Subcutaneous abdominal adipose tissue (tissue), 5 donors: Measurements from ENCODE around the gene VWA3B.
"Not testable (repeated sequence)": the region's sequence is repeated elsewhere in the genome, so short reads cannot be mapped to it uniquely, and the experiment has no call there.

Experiments
- H3K27ac ChIP-seq: one replicate; pipeline ENCODE4 v1.7.0; 2013; ENCODE audit warnings: low read depth, mild to moderate bottlenecking, inconsistent platforms, low read length, moderate library complexity
- H3K27me3 ChIP-seq, 5 donors: one replicate each; pipeline ENCODE4 v1.7.0; 2013; ENCODE audit warnings: low read length in 5 of 5, inconsistent platforms in 1 of 5; ENCODE audit not compliant: control insufficient read depth in 5 of 5, insufficient read depth in 4 of 5
- H3K36me3 ChIP-seq, 5 donors: one replicate each; pipeline ENCODE4 v1.7.0; 2013; ENCODE audit warnings: low read length in 5 of 5; ENCODE audit not compliant: control insufficient read depth in 5 of 5, insufficient read depth in 5 of 5
- H3K4me1 ChIP-seq, 5 donors: one replicate each; pipeline ENCODE4 v1.7.0; 2013; ENCODE audit warnings: low read length in 5 of 5, mild to moderate bottlenecking in 3 of 5, moderate library complexity in 1 of 5; ENCODE audit not compliant: control insufficient read depth in 5 of 5, insufficient read depth in 5 of 5
- H3K4me3 ChIP-seq, 5 donors: one replicate each; pipeline ENCODE4 v1.7.0; 2013; ENCODE audit warnings: low read length in 5 of 5, low read depth in 1 of 5
- H3K9ac ChIP-seq, 5 donors: one replicate each; pipeline ENCODE4 v1.7.0; 2013; ENCODE audit warnings: low read length in 5 of 5, mild to moderate bottlenecking in 4 of 5, moderate library complexity in 3 of 5
- H3K9me3 ChIP-seq, 5 donors: one replicate each; pipeline ENCODE4 v1.7.0; 2013; ENCODE audit warnings: low read length in 5 of 5; ENCODE audit not compliant: control insufficient read depth in 5 of 5
- donor health status: healthy.
- donor health status: healthy.
- donor health status: healthy.
- donor health status: healthy.
- donor health status: healthy.

The VWA3B gene

GRCh38 chr2:98297817-98298682 lies 211.1 kb downstream of the VWA3B start:
- H3K27me3 ChIP-seq = no peaks in the 10 kb centered on the region
- no peak overlapping the region for H3K9ac ChIP-seq
- no peak overlapping the region for H3K27ac ChIP-seq
- H3K4me1 ChIP-seq = peaks cover 0 to 24% (median 11%) of the 10 kb centered on the region in 5 donors
- H3K4me3 ChIP-seq = no peak overlapping the region
- no peaks in the 10 kb centered on the region for H3K9me3 ChIP-seq
- no peaks in the 10 kb centered on the region for H3K36me3 ChIP-seq

GRCh38 chr2:98298683-98299164 lies 211.8 kb downstream of the VWA3B start:
- Histone ChIP-seq H3K27ac (no peak overlapping the region), H3K9me3 (no peaks in the 10 kb centered on the region), H3K9ac (no peak overlapping the region), H3K36me3 (no peaks in the 10 kb centered on the region), H3K27me3 (no peaks in the 10 kb centered on the region), H3K4me3 (no peak overlapping the region), H3K4me1 (peaks cover 0 to 24% (median 11%) of the 10 kb centered on the region in 5 donors)

DNA sequence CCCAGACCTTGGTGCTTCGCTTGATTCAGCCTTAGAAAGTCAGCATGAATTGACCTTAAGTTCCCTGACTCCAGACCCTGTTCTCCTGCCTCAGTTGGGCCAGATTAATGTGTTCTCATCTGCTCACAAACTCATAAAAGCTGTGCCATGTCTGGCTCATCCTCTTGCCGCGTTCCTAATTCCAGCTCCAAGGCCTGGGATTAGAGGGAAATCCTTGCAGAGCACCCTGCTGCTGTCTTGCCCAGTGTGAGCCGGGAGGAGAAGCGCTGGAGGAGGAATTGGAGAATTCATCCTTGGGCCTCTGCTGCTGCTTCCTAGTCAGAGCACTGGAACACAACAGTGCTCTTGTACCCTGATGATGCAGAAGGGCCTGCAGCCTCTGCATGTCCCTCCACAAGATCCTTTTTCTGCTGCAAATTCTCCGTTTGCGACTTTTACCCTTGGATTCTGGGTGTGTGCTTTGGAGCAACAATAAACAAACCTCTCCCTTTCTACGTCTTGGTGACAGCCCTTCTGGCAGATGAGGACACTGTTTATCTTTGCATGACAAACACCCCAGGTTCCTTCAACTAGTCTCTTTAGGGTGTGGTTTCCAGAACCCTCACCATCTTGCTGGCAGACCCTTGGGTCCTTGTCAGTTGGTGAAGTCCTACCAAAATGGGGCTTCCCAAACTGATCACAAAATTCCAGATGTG lies 212.4 kb downstream of the VWA3B start:
- Histone ChIP-seq H3K4me1 (peaks cover 0 to 23% (median 11%) of the 10 kb centered on the region in 5 donors), H3K9ac (no peak overlapping the region), H3K4me3 (no peak overlapping the region), H3K27ac (no peak overlapping the region), H3K27me3 (no peaks in the 10 kb centered on the region), H3K9me3 (no peaks in the 10 kb centered on the region), H3K36me3 (no peaks in the 10 kb centered on the region)

- Histone ChIP-seq H3K27me3 (peaks cover 0 to 7% (median 5%) of the 10 kb centered on the region in 5 donors), H3K9ac (no peak overlapping the region), H3K9me3 (no peaks in the 10 kb centered on the region), H3K27ac (no peak overlapping the region), H3K4me3 (no peak overlapping the region), H3K4me1 (peaks cover 0 to 13% (median 3%) of the 10 kb centered on the region in 5 donors), H3K36me3 (no peaks in the 10 kb centered on the region)
Measured at GRCh38 chr2:98300141-98300874, 213.3 kb downstream of the VWA3B start.

DNA sequence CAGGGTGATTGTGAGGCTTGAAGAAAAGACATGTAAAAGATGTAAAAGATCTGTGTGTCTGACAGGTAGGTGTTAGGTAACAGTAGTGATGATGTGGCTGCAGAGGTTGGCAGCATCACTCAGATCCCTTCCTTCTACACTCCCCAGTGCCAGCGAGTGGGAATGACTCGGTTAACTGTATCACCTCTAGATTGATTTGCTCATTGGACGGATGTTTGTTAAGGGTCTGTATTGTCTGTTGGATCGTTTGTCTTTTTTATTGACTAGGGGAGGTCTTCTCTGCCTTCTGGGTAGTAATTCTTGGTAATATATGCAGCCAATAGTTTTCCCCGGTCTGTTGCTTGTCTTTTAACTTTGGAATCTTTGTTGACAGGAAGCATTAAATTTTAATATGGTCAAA lies 214.5 kb downstream of the VWA3B start:
- H3K4me3 ChIP-seq = no peak overlapping the region
- no peaks in the 10 kb centered on the region for H3K36me3 ChIP-seq
- peaks cover 0 to 7% (median 5%) of the 10 kb centered on the region in 5 donors for H3K27me3 ChIP-seq
- peaks cover 0 to 5% (median 2%) of the 10 kb centered on the region in 5 donors for H3K4me1 ChIP-seq
- no peak overlapping the region for H3K9ac ChIP-seq
- no peaks in the 10 kb centered on the region for H3K9me3 ChIP-seq
- no peak overlapping the region for H3K27ac ChIP-seq

GRCh38 chr2:98307131-98307696 lies 220.2 kb downstream of the VWA3B start:
- H3K9ac ChIP-seq, H3K27ac ChIP-seq, H3K36me3 ChIP-seq, H3K4me1 ChIP-seq, H3K9me3 ChIP-seq, H3K4me3 ChIP-seq: not testable (repeated sequence)
- peaks cover 6 to 21% (median 16%) of the 10 kb centered on the region in 5 donors for H3K27me3 ChIP-seq

DNA sequence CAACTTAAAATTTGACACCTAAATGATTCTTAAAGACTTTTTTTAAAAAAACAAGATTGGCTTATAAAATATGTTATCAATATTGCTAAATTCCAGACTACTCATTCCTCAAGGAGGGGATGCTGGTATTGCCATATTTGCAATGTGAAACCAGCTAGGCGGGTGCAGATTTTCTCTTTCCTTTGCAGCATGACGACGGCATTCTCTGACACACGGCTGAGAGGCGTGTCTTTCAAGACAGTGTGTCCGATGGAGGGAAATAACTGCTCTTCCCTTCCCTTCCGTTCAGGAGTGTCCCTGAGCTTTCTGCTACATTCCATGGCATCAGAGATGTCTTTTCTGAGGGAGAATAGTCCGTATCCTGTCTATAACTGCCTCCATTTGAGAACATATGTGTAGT lies 221.1 kb downstream of the VWA3B start:
- Histone ChIP-seq H3K9ac (no peak overlapping the region), H3K4me3 (no peak overlapping the region), H3K27ac (no peak overlapping the region), H3K9me3 (no peaks in the 10 kb centered on the region), H3K27me3 (peaks cover 6 to 21% (median 16%) of the 10 kb centered on the region in 5 donors), H3K4me1 (no peaks in the 10 kb centered on the region), H3K36me3 (no peaks in the 10 kb centered on the region)

DNA sequence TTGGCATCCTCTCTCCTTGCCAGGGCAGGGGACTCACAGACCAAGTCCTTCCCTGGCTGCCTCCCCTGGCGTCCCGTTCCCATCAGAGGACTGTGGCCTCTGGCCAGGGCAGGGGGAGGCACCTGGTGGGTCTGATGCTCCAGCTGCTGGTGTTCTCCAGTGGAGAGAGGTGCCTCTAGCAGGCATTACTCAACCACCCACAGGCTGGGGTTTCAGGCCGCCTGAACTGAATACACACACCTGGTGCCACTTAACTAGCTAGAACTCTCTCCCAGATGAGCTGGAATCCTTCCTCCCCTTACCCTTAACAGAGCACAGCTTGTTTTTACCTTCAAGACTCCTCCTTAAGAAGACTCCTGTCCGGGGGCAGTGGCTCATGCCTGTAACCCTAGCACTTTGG lies 221.6 kb downstream of the VWA3B start:
- H3K9ac ChIP-seq = no peak overlapping the region
- no peak overlapping the region for H3K4me3 ChIP-seq
- H3K9me3 ChIP-seq = no peaks in the 10 kb centered on the region
- no peaks in the 10 kb centered on the region for H3K4me1 ChIP-seq
- H3K27me3 ChIP-seq = peaks cover 6 to 25% (median 16%) of the 10 kb centered on the region in 5 donors
- no peaks in the 10 kb centered on the region for H3K36me3 ChIP-seq
- H3K27ac ChIP-seq = no peak overlapping the region

DNA sequence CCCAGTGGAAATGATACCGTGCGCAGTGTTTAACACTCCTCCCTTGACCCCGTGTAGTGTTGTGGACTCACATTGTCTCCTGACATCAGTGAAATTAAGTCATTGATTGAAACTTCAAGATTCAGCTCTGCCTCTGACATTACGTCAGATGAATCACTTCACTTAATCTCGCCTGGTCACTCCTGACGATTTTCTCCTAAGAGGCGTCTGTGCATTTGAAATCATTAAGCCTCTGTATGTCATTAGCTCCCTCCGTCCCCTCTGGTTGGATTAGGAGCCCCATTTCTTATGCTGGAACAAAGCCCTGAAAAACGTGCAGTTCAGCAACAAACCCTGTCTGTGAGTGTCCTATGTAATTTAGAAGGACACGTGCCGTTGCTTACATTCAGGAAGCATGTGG lies 222.6 kb downstream of the VWA3B start:
- H3K27me3 ChIP-seq = peaks cover 4 to 25% (median 15%) of the 10 kb centered on the region in 5 donors

More for the DNA sequence above, 222.6 kb downstream of the VWA3B start:
- Histone ChIP-seq H3K36me3 (no peaks in the 10 kb centered on the region), H3K4me3 (no peak overlapping the region), H3K27ac (no peak overlapping the region), H3K4me1 (no peaks in the 10 kb centered on the region), H3K9me3 (no peaks in the 10 kb centered on the region), H3K9ac (no peak overlapping the region)
